CD4-positive, alpha-beta T cell treated with Interleukin-4 for 4 hours (primary cell): Measurements from ENCODE around the gene RAPGEF5.

Experiments
- DNase-seq: peaks from one replicate; pipeline ENCODE4 v3.0.0-alpha.2; 2020

Gene RAPGEF5

GRCh38 chr7:22356701-22357310 lies at the start of gene RAPGEF5:
Gene RAPGEF5 (minus strand): TSS chr7:22357154. CDS start chr7:22357060, 94 bp downstream.
- DNase-seq: no peak

GRCh38 chr7:22406715-22407114 lies 49.8 kb upstream of the RAPGEF5 start:
- no peak for DNase-seq

DNA sequence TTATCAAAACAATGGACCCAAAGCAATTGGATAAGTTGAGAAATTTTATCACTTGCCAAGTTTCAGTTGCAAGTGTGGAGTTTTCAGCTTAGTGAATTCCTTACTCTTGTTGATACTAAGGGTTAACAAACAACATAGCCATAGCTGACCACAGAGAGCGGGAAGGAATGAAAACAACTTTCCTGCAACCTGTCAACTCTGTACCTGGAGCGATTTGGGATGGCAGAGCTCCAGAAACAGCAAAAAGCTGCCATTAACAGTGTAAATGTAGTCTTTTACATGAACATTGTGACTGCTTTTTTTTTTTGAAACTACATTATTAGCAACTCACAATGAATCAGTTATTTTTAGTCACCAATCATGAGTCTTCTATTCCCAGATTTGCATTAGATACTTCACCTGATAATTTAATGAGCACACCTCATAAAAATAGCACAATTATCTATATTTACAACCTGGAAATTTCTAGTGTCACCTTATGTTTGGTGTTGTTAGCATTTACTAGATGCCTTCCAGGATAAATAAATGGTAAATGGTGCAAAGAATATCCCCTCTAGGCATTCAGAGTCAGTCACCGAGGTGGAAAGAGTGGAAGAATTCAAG lies 47.6 kb upstream of the RAPGEF5 start:
- DNase-seq: no peak

GRCh38 chr7:22403344-22403743 lies 46.4 kb upstream of the RAPGEF5 start:
- DNase-seq: no peak

DNA sequence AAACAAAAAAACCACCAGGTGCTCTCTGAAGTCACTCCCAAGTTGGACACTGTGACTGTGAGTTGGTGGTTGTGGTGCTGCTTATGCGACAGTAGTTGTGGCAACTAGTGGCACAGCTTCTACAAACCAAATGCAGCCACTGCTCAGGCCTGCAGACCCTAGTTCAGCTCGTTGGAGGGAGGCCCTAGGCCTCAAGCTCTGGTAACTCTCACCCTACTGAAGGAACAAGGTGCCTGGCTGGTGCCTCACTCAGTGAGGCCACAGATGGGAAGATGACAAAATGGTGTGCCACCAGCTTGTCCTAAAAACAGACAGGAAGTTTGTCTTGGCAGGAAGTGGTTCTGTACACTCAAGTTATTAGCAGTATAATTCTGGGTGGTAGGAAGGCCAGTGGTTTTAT lies 45.3 kb upstream of the RAPGEF5 start:
- peak; percentile 2 for DNase-seq

DNA sequence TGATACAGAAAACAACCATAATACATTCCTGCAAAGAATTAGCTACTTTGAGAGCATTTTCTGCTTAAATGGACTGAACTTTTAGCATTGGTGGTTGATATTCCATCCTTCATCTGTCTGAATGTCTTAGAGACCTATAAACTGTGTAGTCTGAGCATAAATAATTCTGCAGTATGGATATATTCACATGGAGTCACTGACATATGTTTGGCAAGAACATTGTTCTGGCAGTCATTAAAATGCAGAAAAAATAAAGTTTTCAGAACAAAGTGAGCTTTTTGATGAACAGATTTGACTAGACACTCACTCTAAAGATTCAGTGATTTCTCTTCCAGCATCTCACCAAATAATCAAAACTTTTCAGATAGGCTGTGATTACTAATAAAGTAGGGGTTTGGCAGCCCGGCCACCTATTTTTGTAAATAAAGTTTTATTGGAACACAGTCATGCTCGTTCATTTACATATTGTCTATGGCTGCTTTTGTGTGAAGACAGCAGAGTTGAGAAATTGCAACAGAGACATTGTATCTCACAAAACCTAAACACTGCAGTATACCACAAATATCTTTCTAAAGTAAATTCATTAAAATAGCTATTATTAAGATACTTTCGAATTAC lies 44.1 kb upstream of the RAPGEF5 start:
- no peak for DNase-seq

GRCh38 chr7:22400150-22400814 lies 43.3 kb upstream of the RAPGEF5 start:
- no peak for DNase-seq

DNA sequence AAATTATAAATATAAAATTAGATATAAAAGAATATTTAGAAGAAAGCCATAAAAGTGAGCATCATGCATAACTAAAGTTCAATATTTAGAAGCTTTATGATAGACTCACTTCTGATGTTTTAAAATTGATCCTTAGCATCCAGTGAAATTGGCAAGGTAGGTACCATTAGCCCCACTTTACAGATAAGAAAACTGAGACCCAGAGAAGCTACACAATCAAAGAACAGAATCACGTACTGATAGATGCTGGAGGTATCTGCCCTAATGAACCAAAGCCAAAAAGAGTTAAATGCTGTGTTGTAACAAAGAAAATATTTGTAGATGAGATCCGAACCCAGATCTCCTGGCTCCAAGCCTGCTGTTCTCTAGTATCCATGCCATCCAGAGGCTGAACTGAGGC lies 42.6 kb upstream of the RAPGEF5 start:
- DNase-seq: no peak

GRCh38 chr7:22399091-22399490 lies 42.1 kb upstream of the RAPGEF5 start:
- no peak for DNase-seq

GRCh38 chr7:22397981-22398380 lies 41.0 kb upstream of the RAPGEF5 start:
- DNase-seq: no peak

GRCh38 chr7:22395222-22395621 lies 38.3 kb upstream of the RAPGEF5 start:
- DNase-seq: no peak

- DNase-seq: no peak
Observed at GRCh38 chr7:22394739-22395138, 37.8 kb upstream of the RAPGEF5 start.

DNA sequence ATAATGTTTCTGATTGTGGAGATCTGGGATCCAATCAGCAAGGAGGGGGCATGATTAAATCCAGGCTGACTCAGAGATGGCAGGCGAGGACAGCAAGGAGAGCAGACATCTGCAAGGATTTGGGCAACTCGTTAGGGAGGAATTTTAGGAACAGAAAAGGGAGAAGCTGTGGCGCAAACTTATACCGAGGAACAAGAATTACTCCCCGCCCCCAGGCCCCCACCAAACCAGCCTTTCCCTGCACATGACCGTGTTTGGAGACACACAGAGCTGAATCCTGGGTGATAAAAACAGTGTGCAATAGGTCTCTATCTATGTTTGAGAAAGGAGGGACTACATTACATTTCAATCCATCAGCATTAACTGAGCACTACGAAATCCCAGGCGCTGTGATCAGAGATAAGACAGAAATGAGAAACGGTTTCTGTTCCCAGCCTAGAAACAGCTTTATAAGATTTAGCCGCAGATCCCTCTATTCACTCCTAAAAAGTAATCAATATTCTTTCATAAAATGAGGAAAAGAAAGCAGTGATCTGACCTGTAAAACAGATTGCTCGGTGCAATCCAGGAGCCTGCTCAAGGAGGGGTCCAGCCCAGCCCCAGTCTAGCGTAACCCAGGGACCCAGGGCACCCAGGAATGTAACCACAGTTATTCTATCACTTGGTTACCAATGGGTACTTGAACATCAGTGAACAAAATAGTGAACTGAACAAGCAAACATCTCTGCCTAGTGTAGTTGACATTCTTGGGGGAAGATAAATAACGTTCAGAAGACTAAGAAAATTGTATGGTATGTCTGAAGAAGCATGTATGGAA lies 37.2 kb upstream of the RAPGEF5 start:
- DNase-seq: no peak

- no peak for DNase-seq
Observed at GRCh38 chr7:22390516-22390915, 33.6 kb upstream of the RAPGEF5 start.

DNA sequence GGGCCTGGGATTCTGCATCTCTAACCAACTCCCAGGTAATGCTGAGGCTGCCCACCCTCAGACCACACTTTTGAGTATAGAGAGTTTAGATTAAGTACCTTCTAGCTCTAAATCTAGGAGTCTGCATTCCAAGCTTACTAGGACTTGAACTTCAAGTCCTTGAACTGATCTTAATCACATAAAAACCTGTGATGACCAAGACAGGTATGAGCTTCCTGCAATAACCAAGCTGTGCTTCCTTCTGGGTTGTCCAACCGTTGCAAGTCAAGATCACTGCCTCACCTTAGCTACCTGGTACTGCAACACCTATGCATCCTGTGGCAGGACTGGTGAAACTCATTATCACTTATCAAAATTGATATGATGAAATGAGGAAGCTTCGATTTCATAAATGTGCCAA lies 32.9 kb upstream of the RAPGEF5 start:
- DNase-seq: no peak

GRCh38 chr7:22387583-22387982 lies 30.6 kb upstream of the RAPGEF5 start:
- DNase-seq: no peak

DNA sequence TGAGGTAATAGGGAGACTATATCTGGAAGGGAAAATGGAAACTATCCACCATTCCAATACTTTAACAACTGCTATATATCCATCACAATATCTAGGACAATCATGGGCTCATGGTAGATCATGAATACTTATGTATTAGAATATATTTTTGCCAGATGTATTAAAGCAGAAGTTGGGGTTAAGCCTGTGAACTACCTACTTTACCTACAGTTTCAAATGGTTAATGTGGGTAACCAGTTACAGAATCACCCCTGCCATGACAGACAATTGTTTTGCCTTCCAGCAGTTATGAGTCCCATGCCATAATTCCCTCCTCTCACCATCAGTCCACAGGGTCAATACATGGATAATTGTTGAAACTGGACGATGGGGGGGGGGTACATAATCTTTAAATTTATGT lies 29.9 kb upstream of the RAPGEF5 start:
- DNase-seq: no peak

GRCh38 chr7:22386206-22386858 lies 29.4 kb upstream of the RAPGEF5 start:
- no peak for DNase-seq

- DNase-seq: no peak
Observed at GRCh38 chr7:22385326-22385725, 28.4 kb upstream of the RAPGEF5 start.

GRCh38 chr7:22380333-22380732 lies 23.4 kb upstream of the RAPGEF5 start:
- DNase-seq: no peak

- DNase-seq: no peak
Observed at GRCh38 chr7:22378199-22378980, 21.4 kb upstream of the RAPGEF5 start.

GRCh38 chr7:22377703-22378102 lies 20.7 kb upstream of the RAPGEF5 start:
- DNase-seq: no peak
